Stimulated activated CD8-positive, alpha-beta memory T cell treated with anti-CD3 and anti-CD28 coated beads, Interleukin-15, amount 100 ng/mL, for 4 hours (primary cell): Measurements from ENCODE around the gene ITPR1.

Source experiments
- DNase-seq, 2 donors: peaks; one replicate each; pipeline ENCODE4 v3.0.0-alpha.2; 2020; ENCODE audit warnings: low read depth in 2 of 2

Gene ITPR1

DNA sequence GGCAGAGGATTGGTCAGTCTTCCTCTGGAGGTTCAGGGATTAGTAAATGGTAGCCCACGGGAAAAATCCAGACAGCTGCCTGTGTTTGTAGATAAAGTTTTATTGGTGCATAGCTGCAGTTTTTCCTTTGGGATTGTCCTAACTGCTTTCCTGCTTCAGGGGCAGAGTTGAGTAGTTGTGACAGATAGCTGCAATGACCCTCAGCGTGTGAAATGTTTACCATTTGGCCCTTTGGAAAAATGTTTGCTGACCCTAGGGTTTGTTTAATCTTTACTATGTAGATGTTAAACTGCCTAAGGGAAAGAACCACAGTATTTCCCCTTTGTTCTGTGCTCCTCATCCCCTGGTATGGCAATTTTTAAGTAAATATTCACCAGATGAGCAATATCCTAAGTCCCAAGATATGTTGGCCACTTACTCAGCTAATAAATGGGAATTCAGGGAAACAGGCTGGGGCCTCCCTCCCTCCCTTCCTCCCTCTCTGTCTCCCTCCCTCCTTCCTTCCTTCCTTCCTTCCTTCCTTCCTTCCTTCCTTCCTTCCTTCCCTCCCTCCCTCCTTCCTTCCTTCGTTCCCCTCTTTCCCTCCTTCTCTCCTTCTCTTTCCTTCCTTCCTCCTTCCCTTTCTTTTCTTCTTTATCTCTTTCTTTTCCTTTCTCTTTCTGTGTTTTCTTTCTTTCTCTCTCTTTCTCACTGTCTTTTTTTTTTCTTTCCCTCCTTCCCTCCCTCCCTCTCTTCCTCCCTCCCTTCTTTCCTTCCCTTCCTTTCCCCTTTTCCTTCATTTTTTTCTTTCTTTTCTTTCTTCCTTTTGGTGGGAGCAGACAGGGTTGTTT lies 251.5 kb downstream of the ITPR1 start:
- DNase-seq: no peak

DNA sequence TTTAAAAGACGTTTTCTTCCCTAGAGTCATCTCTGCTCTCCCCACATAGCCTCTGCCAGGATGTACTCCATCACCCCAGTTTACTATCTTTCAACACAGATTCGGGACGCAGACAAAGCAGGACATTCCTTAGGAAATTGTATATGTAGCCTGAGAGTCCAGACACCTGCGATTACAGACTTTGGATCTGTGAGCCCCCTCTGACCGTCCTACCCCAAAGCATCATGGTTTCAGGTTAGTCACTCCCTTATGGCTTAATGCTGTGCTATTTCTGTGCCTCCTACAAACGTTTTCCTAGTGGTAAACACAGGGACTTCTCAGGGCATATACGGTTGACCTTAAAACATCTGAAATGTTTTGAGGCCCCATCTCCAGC lies 252.1 kb downstream of the ITPR1 start:
- no peak for DNase-seq

DNA sequence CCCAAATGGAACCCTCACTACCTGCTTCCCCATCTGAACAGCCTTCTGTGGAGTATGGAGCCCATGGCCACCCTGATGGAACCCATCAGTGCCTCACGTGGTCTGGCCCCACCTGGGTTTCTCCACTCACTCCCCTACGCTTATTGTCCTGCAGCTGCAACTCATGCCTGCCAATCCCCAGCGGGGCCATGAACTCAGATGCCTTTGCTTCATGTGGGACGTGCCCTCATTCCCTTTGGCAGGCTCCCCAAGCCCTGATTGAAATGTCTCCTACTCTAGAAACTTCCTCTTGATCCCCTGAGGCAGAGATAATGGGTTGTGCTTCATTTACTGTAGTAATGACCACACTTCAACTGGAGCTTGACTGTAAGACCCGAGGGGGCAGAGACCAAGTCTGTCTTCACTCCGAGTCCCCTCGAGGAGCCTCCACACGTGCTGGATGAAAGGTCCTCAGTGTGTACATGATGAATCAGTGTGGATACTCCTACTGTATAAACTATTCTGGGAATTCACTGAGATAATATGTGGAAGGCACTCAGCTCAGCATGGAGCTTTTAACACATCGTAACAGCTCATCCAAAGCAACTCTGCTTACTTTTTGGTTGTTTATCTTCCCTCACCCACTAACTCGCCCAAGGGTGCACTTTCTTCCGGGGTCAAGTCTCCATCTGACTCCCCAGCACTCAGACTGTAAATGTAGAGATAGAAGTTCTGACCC lies 253.3 kb downstream of the ITPR1 start:
- DNase-seq: no peak

DNA sequence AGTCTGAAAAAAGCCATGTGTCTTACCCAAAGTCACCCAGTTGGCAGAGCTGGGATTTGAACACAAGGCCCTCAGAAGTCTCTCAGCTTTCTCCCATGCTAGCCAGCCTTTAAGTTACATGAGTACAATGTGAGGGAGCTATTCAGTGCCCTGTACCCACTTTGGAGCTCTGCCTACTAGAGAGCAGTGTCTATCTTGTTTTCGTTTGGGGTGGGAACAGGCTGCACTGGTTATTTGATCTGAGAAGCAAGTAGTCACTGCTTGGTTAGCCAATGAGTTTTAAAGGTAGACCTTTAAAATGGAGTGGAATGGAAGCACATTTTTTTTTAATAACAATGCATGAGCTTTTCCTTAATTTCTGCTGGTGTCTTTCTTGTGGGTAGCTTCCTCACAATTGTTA lies 255.0 kb downstream of the ITPR1 start:
- DNase-seq: no peak

DNA sequence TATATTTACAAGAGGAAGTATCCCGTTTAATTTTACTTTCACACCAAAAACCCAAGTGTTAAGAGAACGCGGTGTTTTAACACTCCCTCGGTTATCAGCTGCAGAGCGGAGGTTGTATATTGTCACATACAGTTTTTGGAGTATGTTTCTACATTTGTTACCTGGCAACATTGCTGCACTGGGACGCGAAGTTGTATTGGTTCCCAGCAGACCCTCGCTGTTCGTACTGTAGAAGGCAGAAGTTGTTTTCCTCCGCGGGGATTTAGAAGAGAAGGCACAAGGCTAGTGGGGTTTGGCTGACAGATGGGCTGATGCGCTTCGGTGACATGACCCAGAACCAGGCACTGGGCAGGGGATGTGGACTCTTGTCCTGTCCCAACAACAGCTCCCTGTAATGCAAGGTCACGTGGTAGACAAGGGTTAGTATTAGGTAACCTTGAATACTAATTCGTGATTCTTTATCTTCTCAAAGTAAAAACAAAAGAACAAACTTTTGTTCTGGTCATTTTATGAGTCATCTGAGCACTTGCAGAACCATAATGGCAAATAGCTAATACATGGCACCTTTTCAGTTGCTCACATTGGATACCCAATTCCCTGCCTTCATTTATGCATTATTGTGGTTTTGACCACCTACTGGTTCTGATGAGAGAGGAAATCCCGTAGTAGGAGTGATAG lies 255.7 kb downstream of the ITPR1 start:
- DNase-seq: no peak

DNA sequence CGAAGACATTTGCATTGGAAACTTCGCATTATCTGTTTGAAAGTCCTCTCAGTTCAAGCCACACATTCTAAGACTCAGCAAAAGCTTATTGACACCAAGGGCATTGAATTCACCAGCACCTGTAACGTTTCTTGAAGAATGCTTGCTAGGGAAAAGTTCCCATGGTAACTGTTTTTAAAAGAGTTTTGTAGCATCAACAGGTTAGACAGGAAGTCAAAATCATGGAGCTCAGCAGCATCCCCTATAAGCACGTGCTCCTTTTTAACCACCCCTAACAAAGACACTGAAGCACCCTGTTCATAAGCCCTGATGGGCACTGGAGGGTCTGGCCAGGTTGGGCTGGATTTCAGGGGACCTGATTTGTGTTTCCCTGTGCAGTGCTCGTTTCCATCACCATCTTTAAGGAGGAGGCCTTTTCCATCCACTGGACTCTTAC lies 256.4 kb downstream of the ITPR1 start:
- DNase-seq: no peak

DNA sequence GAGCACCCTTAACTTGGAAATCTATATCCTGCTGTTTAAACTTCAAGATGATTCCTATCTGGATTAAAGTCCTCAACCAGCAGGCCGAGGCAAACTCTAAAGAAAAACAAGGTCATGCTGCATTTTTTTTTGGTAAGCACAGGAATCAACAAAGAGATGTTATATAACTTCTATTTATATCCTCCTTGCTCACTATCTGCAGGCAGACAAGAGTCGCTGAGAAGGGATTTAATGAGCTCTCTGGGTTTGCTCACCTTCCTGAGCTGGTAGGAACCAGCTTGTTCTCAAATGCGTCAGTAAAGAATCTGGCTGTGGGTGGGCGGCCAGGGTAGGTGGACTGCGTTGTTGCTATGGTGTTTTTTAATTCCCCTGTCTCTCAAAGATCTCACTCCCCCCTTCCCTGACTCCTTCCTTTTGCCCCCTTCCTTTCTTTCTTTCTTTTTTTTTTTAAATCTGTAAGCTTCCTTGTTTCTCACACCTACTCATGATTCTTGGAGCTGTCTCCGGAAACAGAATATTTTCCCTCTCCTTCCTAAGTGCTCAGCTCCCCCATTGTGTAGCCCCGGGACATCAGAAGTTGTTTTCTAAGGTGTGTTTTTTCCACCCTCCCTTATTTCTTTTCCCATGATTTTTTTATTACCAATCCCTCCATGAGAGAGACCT lies 257.3 kb downstream of the ITPR1 start:
- DNase-seq: no peak

DNA sequence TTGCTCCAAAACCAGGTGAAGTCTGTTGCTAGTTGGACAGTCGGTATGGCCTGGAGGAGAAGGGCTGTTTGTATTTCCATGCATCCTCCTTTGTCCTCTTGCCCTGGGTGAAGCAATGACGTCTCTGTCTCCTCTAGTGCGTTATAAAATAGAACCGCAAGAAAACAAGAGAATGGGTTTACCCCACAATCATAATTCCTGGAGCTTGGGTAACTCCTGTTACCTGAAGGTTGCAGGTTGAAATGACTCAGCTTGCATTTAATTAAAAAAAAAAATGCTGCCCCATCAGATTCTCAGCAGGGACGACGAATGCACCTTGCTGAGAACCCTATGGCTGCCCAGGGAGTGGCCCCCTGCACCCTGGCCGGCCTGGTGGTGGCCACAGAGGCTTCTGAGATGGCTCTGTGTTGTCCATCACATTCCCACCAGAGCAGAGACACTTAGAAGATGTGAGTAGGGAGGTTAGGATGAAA lies 257.9 kb downstream of the ITPR1 start:
- no peak for DNase-seq

DNA sequence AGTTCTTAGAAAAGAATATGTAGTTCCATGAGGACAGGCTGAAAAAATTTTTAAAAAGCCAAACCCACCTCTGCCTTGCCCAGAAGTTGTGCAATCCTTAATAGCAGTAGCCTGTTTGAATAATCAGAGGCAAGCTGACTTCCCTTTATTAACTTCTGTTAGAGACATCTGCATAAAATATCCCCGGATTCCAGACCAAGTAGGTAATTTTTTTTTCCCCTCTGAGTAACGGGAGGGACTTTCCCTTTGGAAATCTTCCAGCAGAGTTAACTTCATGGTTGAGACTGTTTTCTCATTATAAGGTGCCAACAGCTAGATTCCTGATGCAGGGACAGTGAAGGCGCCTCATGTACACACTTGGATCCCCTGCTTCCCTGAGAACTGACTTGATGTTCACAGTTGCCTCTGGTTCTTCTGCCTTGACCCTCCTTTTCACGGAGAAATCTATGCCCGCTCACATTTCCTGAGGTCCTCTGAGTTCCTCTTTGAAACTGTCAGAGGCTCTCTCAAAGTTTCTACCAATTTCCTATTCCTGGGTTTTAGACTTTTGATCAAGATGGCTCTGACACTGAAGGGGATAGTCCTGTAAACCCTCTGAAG lies 258.5 kb downstream of the ITPR1 start:
- DNase-seq: no peak

DNA sequence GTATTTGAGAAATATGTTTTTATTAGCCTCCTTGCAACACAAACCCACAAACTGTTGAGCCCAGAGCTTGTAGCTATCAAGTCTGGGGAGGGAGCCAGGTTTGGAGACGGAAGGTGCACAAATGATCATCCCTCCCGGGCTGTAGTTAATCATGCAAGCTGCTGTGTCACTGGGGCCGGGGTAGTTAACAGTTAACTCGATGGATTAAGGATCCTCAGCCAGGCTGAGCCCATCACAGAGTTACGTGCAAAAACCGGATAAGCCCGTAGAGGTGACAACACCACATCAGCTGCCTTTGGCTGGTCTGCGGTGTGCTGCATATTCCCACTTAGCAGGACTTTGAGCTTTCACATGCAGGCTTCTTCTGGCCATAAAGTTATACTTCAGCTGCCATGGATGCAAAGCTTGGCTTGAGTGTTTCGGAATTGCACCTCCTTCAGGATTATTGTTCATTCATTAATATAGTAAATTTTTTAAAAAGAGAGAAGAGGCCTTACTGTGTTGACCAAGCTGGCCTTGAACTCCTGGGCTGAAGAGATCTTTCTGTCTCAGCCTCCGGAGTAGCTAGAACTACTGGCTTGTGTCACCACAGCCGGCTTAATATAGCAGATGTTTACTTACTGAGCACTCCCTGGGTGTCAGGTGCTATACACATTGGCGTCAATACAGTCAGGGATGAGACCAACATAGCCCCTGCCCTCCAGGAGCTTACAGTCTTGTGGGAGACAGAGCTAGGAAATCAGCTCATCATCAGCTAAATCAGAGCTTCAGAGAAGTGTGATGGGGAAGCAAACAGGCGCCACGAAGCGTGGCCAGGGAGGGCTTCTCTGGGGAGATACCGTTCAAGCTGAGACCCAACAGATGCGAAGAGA lies 259.3 kb downstream of the ITPR1 start:
- no peak for DNase-seq

DNA sequence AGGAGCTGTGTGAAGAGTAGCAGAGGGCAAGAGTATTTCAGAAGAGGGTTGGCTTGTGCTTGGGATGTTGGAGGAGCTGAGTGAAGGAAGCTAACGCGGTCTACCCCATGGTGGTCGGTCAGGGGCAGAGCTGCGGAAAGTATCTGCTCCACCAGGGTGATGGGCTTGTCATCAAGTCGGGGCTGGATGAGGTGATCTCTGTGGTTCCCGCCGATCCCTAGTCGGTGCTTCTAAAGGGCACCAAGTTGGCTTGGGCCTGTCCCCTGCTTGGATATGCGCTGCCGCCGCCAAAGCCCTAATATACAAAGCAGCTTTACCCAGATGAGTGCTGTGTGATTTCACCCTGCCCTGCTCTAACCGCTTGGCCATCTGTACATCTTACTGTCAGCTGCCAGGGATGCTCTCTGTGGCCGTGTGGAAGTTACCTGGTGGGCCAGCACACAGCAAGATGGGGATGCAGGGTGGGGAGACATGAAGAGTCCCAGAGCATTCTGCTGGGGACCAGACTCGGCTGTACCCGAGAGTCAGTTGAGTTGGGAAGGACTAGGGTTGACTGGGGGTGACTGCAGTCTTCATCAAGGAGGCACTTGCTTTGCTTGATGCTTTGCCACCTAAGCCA lies 260.0 kb downstream of the ITPR1 start:
- DNase-seq: no peak

DNA sequence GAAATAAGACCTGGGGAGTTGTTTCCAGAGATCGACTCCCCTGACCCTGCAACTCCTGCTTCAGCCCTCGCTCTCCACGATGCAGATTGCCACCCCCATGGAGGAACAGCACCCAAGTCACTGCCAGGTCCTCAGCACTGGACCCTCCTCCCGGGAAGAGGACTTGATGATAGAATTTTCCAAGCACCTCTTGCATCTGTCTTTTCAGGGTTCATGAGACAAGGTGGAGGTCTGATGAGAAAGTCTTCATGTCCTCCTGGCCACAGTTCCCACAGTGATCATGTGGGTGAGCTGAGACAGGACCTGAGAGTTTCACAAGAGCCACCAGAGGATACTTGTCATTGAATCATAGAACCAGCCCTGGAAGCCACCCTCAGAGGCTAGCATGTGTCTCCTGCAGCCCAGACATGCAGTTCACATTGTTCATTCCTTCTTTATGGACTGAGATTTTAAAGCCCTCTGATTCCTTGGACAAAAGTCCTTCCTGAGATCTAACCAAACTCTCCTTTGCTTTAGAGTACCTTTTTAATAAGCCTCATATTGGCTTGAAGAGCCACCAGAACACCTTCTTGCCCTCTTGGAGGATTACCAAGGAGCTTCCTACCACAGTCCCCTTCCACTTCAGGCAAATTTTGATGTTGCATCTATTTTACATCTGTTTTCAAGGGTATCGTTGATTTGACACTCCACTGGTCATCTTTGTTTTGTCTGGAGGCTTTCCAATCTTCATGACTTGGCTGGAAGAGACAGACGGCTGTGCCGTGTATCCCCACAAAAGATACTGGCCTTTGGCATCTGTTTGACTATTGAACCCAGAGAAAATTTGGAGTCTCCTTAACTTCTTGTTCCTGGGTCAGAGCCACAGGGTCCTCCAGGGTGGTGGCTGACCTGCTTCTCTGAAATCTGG lies 261.3 kb downstream of the ITPR1 start:
- DNase-seq: no peak

DNA sequence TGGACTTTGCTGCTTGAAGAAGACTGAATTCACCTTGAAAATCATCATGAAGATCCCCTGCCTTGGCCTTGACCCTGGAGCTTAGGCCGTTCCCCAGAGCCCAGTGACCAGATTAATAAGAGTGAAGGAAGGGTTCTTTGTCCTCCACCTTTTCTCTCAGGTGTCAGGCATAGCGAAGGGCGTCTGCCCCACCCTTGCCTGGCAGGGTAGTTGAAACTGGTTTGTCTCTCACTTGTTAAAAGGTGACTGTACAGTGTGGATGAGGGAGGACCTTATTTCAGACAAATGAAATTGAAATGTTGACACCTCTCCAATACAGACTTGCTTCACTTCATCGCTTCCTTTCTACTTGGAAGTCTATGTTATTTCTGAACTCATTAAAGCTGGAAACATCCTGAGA lies 262.4 kb downstream of the ITPR1 start:
- no peak for DNase-seq

DNA sequence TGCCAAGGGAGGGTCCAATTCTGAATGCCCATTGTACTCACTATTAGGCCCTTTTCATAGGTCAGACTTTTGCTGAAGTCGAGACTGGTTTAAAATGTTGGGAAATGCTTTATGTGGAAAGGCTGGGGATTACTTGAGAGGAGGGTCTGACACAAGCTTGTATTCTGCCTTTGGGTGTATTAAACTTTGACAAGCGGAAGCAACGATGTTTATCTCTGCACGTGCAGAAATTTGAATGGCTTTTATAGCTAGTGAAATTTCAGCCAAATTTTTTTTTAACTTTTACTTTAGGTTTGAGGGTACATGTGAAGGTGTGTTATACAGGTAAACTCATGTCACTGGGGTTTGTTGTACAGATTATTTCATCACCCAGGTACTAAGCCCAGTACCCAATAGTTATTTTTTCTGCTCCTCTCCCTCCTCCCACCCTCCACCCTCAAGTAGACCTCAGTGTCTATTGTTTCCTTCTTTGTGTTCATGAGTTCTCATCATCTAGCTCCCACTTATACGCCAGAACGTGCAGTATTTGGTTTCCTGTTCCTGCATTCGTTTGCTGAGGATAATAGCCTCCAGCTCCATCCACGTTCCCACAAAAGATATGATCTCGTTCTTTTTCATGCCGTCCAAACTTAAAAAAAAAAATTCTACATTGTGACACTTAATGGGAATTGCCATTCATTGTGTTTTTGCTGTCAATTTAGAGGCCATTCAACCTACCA lies 263.1 kb downstream of the ITPR1 start:
- DNase-seq: no peak

DNA sequence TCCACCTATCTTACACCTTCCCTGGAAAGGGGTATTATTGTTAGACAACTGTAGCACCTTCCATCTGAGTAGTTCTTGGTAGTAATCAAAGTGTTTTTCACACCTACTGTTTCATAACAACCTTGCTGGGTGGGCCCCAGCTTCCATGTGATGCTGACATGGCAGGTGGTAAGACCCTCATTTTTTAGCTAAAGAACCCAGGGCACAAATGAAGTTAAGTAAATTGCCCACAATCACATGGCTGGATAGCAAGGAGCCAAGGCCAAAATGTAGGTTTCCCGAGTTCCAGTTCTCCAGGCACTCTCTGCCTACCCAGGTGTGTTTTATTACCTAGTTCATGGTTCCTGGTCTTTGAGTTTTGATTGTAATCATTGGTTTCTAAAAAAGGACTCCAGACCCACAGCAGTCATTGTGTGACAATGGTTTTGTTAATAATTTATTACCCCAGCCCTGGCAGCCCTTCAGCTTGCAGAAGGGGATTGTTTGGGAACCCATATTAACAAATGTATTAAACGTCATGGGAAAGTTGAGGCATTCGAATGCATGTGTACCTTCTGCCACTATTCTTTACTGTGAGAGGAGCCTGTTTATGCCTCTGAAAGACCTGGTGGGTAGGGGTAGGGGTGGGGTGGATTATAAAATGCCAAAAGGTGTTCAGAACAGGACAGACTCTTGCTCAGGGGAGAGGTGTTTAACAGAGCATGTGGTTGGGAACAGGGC lies 263.9 kb downstream of the ITPR1 start:
- DNase-seq: no peak

DNA sequence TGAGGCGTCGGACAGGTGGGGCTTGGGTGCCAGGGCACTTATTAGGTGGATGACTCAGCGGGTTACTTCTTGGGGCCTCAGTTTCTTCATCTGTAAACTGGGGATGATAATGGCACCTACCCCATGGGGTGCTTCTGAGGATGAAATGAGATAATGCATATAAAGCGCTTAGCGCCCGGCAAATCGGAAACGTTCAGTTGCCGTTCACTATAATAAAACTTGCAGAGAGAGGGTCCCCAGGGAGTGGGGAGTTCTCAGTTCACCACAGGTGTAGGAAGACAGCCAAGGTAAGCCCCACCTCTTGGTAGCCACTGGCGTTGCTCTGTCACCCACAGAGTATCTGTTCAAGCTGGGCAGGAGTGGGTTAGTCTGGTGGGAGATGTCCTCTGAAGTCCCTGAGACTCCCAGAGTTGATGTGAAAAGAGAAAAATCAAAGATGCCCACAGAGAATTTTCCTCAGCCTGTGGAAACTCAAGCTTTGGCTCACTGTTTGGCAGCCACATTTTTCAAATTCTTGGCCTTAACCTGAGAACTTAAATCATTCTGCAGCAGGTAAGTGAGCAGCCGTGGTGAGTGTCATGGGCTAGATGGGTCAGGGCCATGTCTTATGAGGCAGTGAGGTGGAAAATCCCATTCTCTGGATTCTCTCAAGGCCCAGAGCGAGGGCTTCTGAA lies 264.6 kb downstream of the ITPR1 start:
- DNase-seq: no peak

DNA sequence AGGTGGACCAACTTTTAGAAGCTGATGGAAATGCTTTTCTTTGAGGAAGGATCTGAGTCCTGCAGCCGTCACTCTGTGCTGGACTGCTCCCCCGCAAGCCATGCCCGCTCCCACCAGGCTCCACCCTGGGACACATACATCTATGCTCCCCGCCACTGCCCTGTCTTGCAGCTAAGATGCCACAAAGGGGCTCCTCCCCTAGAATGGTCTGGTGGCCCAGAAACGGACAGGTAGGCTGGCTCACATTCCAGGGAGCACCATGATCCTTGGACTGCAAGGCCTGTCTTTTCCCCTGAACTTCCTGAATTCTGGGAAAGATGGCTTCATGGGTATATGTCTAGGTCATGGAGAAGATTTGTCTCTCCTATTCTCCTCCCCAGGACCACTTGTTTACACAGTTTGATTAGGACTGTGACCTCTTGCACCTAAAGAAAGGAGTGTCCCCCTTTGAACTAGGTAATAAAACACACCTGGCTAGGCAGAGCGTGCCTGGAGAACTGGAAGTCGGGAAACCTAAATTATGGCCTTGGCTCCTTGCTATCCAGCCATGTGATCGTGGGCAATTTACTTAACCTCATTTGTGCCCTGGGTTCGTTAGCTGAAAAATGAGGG lies 265.2 kb downstream of the ITPR1 start:
- DNase-seq: no peak
